Activated T-helper 17 cell treated with anti-CD3 and anti-CD28 coated beads, Interleukin-2, amount 50 U/mL, for 72 hours (primary cell): Measurements from ENCODE around the gene TFG. TPM values are rescaled to one million over a fixed set of nuclear protein-coding genes. Genes with fewer than 3 reads are reported as not detected.

Experiments used
- ATAC-seq: fragments of 150-1000 bp; cut with Tn5 transposase; replicated peaks from 2 replicates; pipeline ENCODE4 v1.10.0; 2021; ENCODE audit warnings: mild to moderate bottlenecking, moderate library complexity
- H3K27ac Mint-ChIP-seq: one replicate; pipeline ENCODE4 v1.8.0; 2022; ENCODE audit warnings: mixed read lengths
- H3K27me3 Mint-ChIP-seq: one replicate; pipeline ENCODE4 v1.8.0; 2022; ENCODE audit warnings: mixed read lengths
- H3K36me3 Mint-ChIP-seq: one replicate; pipeline ENCODE4 v1.8.0; 2022; ENCODE audit warnings: low read depth, mild to moderate bottlenecking, mixed read lengths
- H3K4me1 Mint-ChIP-seq: one replicate; pipeline ENCODE4 v1.8.0; 2022; ENCODE audit warnings: mixed read lengths
- H3K4me3 Mint-ChIP-seq: one replicate; pipeline ENCODE4 v1.8.0; 2022; ENCODE audit warnings: mild to moderate bottlenecking, mixed read lengths
- H3K9me3 Mint-ChIP-seq: one replicate; pipeline ENCODE4 v1.8.0; 2022; ENCODE audit warnings: mixed read lengths
- total RNA-seq, 2 donors: library from RNA; stranded (reverse); gene quantifications; one replicate each; pipeline ENCODE4 v1.2.3, GENCODE V29; 2022

Gene TFG
- total RNA-seq, 2 donors from 2014 or later: 49.5 to 71.8 TPM

GRCh38 chr3:100780071-100780622, 70.9 kb downstream of the TFG start:
- ATAC-seq: no peak
- H3K27me3 Mint-ChIP-seq: no peaks in the 10 kb centered on the region
- no peaks in the 10 kb centered on the region for H3K36me3 Mint-ChIP-seq
- H3K27ac Mint-ChIP-seq: no peak overlapping the region
- no peak overlapping the region for H3K4me3 Mint-ChIP-seq
- no peaks in the 10 kb centered on the region for H3K4me1 Mint-ChIP-seq
- no peaks in the 10 kb centered on the region for H3K9me3 Mint-ChIP-seq

- Mint-ChIP-seq H3K27me3 (no peaks in the 10 kb centered on the region), H3K9me3 (no peaks in the 10 kb centered on the region), H3K4me3 (no peak overlapping the region), H3K36me3 (no peaks in the 10 kb centered on the region), H3K4me1 (no peaks in the 10 kb centered on the region), H3K27ac (no peak overlapping the region)
- ATAC-seq: no peak
Observed at GRCh38 chr3:100781301-100781700, 72.0 kb downstream of the TFG start.

GRCh38 chr3:100782348-100782747, 73.1 kb downstream of the TFG start:
- Mint-ChIP-seq H3K27ac (no peak overlapping the region), H3K4me1 (no peaks in the 10 kb centered on the region), H3K4me3 (no peak overlapping the region), H3K9me3 (no peaks in the 10 kb centered on the region), H3K27me3 (no peaks in the 10 kb centered on the region), H3K36me3 (no peaks in the 10 kb centered on the region)
- no peak for ATAC-seq

- no peak overlapping the region for H3K4me3 Mint-ChIP-seq
- H3K27me3 Mint-ChIP-seq: no peaks in the 10 kb centered on the region
- no peaks in the 10 kb centered on the region for H3K36me3 Mint-ChIP-seq
- ATAC-seq: no peak
- H3K27ac Mint-ChIP-seq: no peak overlapping the region
- no peaks in the 10 kb centered on the region for H3K4me1 Mint-ChIP-seq
- H3K9me3 Mint-ChIP-seq: no peaks in the 10 kb centered on the region
Observed at GRCh38 chr3:100782906-100783305, 73.6 kb downstream of the TFG start.

GRCh38 chr3:100783619-100784018, 74.3 kb downstream of the TFG start:
- no peaks in the 10 kb centered on the region for H3K9me3 Mint-ChIP-seq
- H3K36me3 Mint-ChIP-seq: no peaks in the 10 kb centered on the region
- no peak overlapping the region for H3K4me3 Mint-ChIP-seq
- no peak overlapping the region for H3K27ac Mint-ChIP-seq
- H3K27me3 Mint-ChIP-seq: no peaks in the 10 kb centered on the region
- H3K4me1 Mint-ChIP-seq: no peaks in the 10 kb centered on the region
- no peak for ATAC-seq

- Mint-ChIP-seq H3K4me1 (no peaks in the 10 kb centered on the region), H3K27ac (no peak overlapping the region), H3K9me3 (no peaks in the 10 kb centered on the region), H3K4me3 (no peak overlapping the region), H3K36me3 (no peaks in the 10 kb centered on the region), H3K27me3 (no peaks in the 10 kb centered on the region)
- ATAC-seq: no peak
Observed at GRCh38 chr3:100789579-100789978, 80.3 kb downstream of the TFG start.

- Mint-ChIP-seq H3K9me3 (no peaks in the 10 kb centered on the region), H3K27me3 (no peaks in the 10 kb centered on the region), H3K4me1 (no peaks in the 10 kb centered on the region), H3K27ac (no peak overlapping the region), H3K36me3 (no peaks in the 10 kb centered on the region), H3K4me3 (no peak overlapping the region)
- ATAC-seq: no peak
Observed at GRCh38 chr3:100796556-100796955, 87.3 kb downstream of the TFG start.

- no peaks in the 10 kb centered on the region for H3K9me3 Mint-ChIP-seq
- no peak overlapping the region for H3K4me3 Mint-ChIP-seq
- H3K27me3 Mint-ChIP-seq: no peaks in the 10 kb centered on the region
- no peaks in the 10 kb centered on the region for H3K4me1 Mint-ChIP-seq
- no peak overlapping the region for H3K27ac Mint-ChIP-seq
- H3K36me3 Mint-ChIP-seq: no peaks in the 10 kb centered on the region
- no peak for ATAC-seq
Observed at GRCh38 chr3:100798012-100798411, 88.7 kb downstream of the TFG start.

Other genes starting within 250 kb of the TFG start
- 10 to 100 TPM in 1 of 2 donors, 1 to 10 TPM in 1; 2.4 to 26.0 TPM for gene TMEM45A, start 216.9 kb upstream of the TFG start, total RNA-seq
- gene ADGRG7, start 99.9 kb upstream of the TFG start, total RNA-seq: not detected